HepG2 (cell line): Measurements from ENCODE around the gene TPRKB. TPM values are rescaled to one million over a fixed set of nuclear protein-coding genes. Genes with fewer than 3 reads are reported as not detected.

Experiments
- CBX1 ChIP-seq: IDR thresholded peaks from one replicate; pipeline ENCODE4 v1.6.1; 2016; ENCODE audit warnings: antibody characterized with exemption, low read depth
- CEBPG ChIP-seq: IDR thresholded peaks from 2 replicates; pipeline ENCODE4 v1.6.1; 2016
- DPF2 ChIP-seq: sonication (generic); formaldehyde crosslinking; IDR thresholded peaks from 2 replicates; pipeline ENCODE4 v1.4.0; 2020; ENCODE audit warnings: mild to moderate bottlenecking, low read depth, missing genetic modification reagents, borderline replicate concordance
- KDM2A ChIP-seq: sonication (generic); formaldehyde crosslinking; IDR thresholded peaks from 2 replicates; pipeline ENCODE4 v1.4.0; 2020; ENCODE audit warnings: low read depth, missing genetic modification reagents, borderline replicate concordance
- MEF2D ChIP-seq: sonication (generic); formaldehyde crosslinking; IDR thresholded peaks from 2 replicates; pipeline ENCODE4 v1.5.1; 2020; ENCODE audit warnings: mild to moderate bottlenecking, missing genetic modification reagents
- NFE2 ChIP-seq: sonication (generic); formaldehyde crosslinking; IDR thresholded peaks from 2 replicates; pipeline ENCODE4 v1.4.0; 2020; ENCODE audit warnings: missing genetic modification reagents
- REPIN1 ChIP-seq: sonication (generic); formaldehyde crosslinking; IDR thresholded peaks from 2 replicates; pipeline ENCODE4 v1.8.0; 2022; ENCODE audit warnings: missing genetic modification reagents, low read depth, mild to moderate bottlenecking, borderline replicate concordance
- SALL1 ChIP-seq: sonication (generic); formaldehyde crosslinking; IDR thresholded peaks from 2 replicates; pipeline ENCODE4 v1.8.0; 2022; ENCODE audit warnings: mild to moderate bottlenecking, missing genetic modification reagents
- ZFX ChIP-seq: sonication (generic); formaldehyde crosslinking; IDR thresholded peaks from 2 replicates; pipeline ENCODE4 v1.4.0; 2020; ENCODE audit warnings: mild to moderate bottlenecking, low read depth, missing genetic modification reagents, moderate library complexity
- ZNF3 ChIP-seq: IDR thresholded peaks from 2 replicates; pipeline ENCODE4 v1.7.0; 2017; ENCODE audit warnings: inconsistent platforms
- ZNF460 ChIP-seq: sonication (generic); formaldehyde crosslinking; IDR thresholded peaks from 2 replicates; pipeline ENCODE4 v1.5.1; 2020; ENCODE audit warnings: missing genetic modification reagents, mild to moderate bottlenecking, borderline replicate concordance
- ZNF598 ChIP-seq: sonication (generic); formaldehyde crosslinking; IDR thresholded peaks from 2 replicates; pipeline ENCODE4 v1.5.1; 2020; ENCODE audit warnings: mild to moderate bottlenecking, missing genetic modification reagents, borderline replicate concordance
- ZNF720 ChIP-seq: sonication (generic); formaldehyde crosslinking; IDR thresholded peaks from 2 replicates; pipeline ENCODE4 v1.4.0; 2020; ENCODE audit warnings: missing genetic modification reagents
- ZNF761 ChIP-seq: sonication (generic); formaldehyde crosslinking; conservative IDR thresholded peaks from 2 replicates; pipeline ENCODE4 v1.4.0; 2020; ENCODE audit warnings: mild to moderate bottlenecking, missing genetic modification reagents
- ZNF768 ChIP-seq: sonication (generic); formaldehyde crosslinking; IDR thresholded peaks from 2 replicates; pipeline ENCODE4 v1.4.0; 2020; ENCODE audit warnings: missing genetic modification reagents
- ZNF773 ChIP-seq: sonication (generic); formaldehyde crosslinking; IDR thresholded peaks from 2 replicates; pipeline ENCODE4 v1.4.0; 2020; ENCODE audit warnings: missing genetic modification reagents, borderline replicate concordance
- ZNF878 ChIP-seq: sonication (generic); formaldehyde crosslinking; IDR thresholded peaks from 2 replicates; pipeline ENCODE4 v1.8.1; 2023; ENCODE audit warnings: mild to moderate bottlenecking, missing genetic modification reagents, moderate library complexity
- polyA plus RNA-seq, 8 experiments: library from polyadenylated mRNA; depleted of rRNA in 3 of 8; stranded (reverse) in 7 of 8; unstranded in 1 of 8; fragments of >200 nt; fragmentation: Illumina TruSeq in 4 of 8; extraction: Trizol in 4 of 8; gene quantifications; 2 replicates each; pipeline versions ENCODE4 v1.2.1 to v1.2.3, GENCODE V29; 2011 to 2016; ENCODE audit warnings: low read depth in 4 of 8, missing spikeins in 1 of 8, mixed read lengths in 1 of 8; ENCODE audit not compliant: insufficient read depth in 1 of 8
- total RNA-seq, 5 experiments: library from RNA; depleted of rRNA; stranded (reverse); fragments of >200 nt; fragmentation: Illumina TruSeq; extraction: Trizol; gene quantifications; 2 replicates each; pipeline ENCODE4 v1.2.3, GENCODE V29; 2016; ENCODE audit warnings: low read depth in 1 of 5
- TF ChIP-seq, protein P1 (sequence below): IDR thresholded peaks from 2 replicates; pipeline ENCODE4 v1.4.0; 2020; ENCODE audit warnings: mild to moderate bottlenecking, missing genetic modification reagents
- TF ChIP-seq, protein P2 (sequence below): sonication (generic); formaldehyde crosslinking; IDR thresholded peaks from 2 replicates; pipeline ENCODE4 v1.4.0; 2020; ENCODE audit warnings: missing genetic modification reagents
- TF ChIP-seq, protein P3 (sequence below): IDR thresholded peaks from 2 replicates; pipeline ENCODE4 v1.6.1; 2016; ENCODE audit warnings: missing genetic modification reagents, missing compliant biosample characterization
- TF ChIP-seq, protein P4 (sequence below): IDR thresholded peaks from 2 replicates; pipeline ENCODE4 v1.6.1; 2012; ENCODE audit warnings: low read length, improper control_type of control experiment

The TPRKB gene
- total and polyA plus RNA-seq, 2 of the 13 experiments (the other 11 are each of a cell fraction or from before 2014, with no cell fraction given), result 32.0 to 58.0 TPM

DNA sequence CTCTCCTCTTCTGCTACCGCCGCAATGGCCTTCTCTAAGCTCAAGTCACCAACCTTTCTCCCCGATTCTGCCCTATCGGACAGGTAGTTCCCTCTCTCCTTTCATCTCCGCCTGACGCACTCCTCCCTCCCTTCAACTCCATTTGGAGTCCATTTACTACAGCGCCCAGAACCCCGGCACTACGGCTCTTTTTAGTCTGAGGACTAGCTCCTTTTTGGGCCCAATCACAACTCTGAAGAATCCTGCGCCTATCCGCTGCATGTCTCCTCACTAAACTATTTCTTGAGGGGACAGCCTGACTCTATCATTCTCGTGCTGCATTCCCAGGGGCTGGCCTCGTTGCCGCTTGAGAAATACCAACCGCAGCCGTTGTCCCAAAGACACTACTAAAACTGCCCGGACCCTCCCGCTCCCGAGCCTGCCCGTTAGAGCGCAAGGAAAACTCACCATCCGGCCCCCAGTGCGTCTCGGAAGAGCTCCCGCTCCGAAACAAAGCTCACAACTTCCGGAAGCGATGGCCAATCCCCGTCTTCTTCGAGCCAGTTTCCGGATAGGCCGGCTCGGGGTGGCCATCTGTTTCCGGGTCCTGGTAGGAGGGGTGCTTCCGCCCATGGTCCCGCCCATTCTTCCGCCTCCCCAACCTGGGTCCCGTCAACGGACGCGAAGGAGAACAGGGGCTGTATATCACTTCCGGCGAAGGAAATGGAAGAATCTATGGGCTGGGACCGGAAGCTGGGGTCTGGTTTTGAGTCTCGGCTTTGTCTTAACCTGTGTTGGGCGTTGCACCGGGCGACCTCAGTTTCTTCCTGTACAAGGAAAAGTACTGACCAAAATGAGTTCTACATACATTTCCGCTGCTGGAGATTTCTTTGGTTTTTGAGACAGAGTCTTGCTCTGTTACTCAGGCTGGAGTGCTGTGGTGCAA is at the start of gene TPRKB (continued):
- TF ChIP-seq, protein P1, sequence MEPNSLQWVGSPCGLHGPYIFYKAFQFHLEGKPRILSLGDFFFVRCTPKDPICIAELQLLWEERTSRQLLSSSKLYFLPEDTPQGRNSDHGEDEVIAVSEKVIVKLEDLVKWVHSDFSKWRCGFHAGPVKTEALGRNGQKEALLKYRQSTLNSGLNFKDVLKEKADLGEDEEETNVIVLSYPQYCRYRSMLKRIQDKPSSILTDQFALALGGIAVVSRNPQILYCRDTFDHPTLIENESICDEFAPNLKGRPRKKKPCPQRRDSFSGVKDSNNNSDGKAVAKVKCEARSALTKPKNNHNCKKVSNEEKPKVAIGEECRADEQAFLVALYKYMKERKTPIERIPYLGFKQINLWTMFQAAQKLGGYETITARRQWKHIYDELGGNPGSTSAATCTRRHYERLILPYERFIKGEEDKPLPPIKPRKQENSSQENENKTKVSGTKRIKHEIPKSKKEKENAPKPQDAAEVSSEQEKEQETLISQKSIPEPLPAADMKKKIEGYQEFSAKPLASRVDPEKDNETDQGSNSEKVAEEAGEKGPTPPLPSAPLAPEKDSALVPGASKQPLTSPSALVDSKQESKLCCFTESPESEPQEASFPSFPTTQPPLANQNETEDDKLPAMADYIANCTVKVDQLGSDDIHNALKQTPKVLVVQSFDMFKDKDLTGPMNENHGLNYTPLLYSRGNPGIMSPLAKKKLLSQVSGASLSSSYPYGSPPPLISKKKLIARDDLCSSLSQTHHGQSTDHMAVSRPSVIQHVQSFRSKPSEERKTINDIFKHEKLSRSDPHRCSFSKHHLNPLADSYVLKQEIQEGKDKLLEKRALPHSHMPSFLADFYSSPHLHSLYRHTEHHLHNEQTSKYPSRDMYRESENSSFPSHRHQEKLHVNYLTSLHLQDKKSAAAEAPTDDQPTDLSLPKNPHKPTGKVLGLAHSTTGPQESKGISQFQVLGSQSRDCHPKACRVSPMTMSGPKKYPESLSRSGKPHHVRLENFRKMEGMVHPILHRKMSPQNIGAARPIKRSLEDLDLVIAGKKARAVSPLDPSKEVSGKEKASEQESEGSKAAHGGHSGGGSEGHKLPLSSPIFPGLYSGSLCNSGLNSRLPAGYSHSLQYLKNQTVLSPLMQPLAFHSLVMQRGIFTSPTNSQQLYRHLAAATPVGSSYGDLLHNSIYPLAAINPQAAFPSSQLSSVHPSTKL, result peak; percentile 85
- no peak for TF ChIP-seq ZNF773 (CRISPR knock-in tag)
- peak; percentile 94 for TF ChIP-seq SALL1 (CRISPR knock-in tag)
- TF ChIP-seq REPIN1 (CRISPR knock-in tag), result peak; percentile 87
- TF ChIP-seq ZNF761 (CRISPR knock-in tag), result peak; percentile 91; the same call in 1 of the 2 replicates
- TF ChIP-seq, protein P2, sequence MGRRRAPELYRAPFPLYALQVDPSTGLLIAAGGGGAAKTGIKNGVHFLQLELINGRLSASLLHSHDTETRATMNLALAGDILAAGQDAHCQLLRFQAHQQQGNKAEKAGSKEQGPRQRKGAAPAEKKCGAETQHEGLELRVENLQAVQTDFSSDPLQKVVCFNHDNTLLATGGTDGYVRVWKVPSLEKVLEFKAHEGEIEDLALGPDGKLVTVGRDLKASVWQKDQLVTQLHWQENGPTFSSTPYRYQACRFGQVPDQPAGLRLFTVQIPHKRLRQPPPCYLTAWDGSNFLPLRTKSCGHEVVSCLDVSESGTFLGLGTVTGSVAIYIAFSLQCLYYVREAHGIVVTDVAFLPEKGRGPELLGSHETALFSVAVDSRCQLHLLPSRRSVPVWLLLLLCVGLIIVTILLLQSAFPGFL (CRISPR knock-in tag), result no peak
- TF ChIP-seq CBX1, result peak; percentile 97
- TF ChIP-seq, protein P3, sequence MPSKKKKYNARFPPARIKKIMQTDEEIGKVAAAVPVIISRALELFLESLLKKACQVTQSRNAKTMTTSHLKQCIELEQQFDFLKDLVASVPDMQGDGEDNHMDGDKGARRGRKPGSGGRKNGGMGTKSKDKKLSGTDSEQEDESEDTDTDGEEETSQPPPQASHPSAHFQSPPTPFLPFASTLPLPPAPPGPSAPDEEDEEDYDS (CRISPR knock-in tag), result peak; percentile 78
- TF ChIP-seq ZNF598, result peak; percentile 96
- TF ChIP-seq DPF2 (CRISPR knock-in tag), result no peak
- no peak for TF ChIP-seq NFE2 (CRISPR knock-in tag)
- peak; percentile 71 for TF ChIP-seq ZFX (CRISPR knock-in tag)
- TF ChIP-seq ZNF878 (CRISPR knock-in tag), result no peak; the same call in 1 of the 2 replicates
- TF ChIP-seq CEBPG (CRISPR knock-in tag), result peak; percentile 19; the same call in 1 of the 2 replicates
- no peak for TF ChIP-seq ZNF460 (CRISPR knock-in tag)
- TF ChIP-seq KDM2A (CRISPR knock-in tag), result peak; percentile 99
- no peak; the same call in 1 of the 2 replicates for TF ChIP-seq ZNF720 (CRISPR knock-in tag)
- no peak for TF ChIP-seq ZNF3 (CRISPR knock-in tag)
- peak; percentile 60 for TF ChIP-seq ZNF768 (CRISPR knock-in tag)
- TF ChIP-seq, protein P4, sequence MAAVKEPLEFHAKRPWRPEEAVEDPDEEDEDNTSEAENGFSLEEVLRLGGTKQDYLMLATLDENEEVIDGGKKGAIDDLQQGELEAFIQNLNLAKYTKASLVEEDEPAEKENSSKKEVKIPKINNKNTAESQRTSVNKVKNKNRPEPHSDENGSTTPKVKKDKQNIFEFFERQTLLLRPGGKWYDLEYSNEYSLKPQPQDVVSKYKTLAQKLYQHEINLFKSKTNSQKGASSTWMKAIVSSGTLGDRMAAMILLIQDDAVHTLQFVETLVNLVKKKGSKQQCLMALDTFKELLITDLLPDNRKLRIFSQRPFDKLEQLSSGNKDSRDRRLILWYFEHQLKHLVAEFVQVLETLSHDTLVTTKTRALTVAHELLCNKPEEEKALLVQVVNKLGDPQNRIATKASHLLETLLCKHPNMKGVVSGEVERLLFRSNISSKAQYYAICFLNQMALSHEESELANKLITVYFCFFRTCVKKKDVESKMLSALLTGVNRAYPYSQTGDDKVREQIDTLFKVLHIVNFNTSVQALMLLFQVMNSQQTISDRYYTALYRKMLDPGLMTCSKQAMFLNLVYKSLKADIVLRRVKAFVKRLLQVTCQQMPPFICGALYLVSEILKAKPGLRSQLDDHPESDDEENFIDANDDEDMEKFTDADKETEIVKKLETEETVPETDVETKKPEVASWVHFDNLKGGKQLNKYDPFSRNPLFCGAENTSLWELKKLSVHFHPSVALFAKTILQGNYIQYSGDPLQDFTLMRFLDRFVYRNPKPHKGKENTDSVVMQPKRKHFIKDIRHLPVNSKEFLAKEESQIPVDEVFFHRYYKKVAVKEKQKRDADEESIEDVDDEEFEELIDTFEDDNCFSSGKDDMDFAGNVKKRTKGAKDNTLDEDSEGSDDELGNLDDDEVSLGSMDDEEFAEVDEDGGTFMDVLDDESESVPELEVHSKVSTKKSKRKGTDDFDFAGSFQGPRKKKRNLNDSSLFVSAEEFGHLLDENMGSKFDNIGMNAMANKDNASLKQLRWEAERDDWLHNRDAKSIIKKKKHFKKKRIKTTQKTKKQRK, result no peak
- TF ChIP-seq MEF2D (CRISPR knock-in tag), result no peak; the same call in 1 of the 2 replicates
